ENCODE results near the gene MEA1. TPM values are rescaled to one million over a fixed set of nuclear protein-coding genes. Genes with fewer than 3 reads are reported as not detected.

The MEA1 gene
- total and polyA plus RNA-seq, 4 donors, result 31.5 to 109 (median 106) TPM

- Histone ChIP-seq H3K27ac (ENCODE audit: low read depth, low read length) (no peak overlapping the region), H3K36me3 (ENCODE audit: control insufficient read depth, insufficient read depth, low read length) (peaks cover 37% of the 10 kb centered on the region), H3K9me3 (ENCODE audit: control insufficient read depth, insufficient read depth, low read length) (no peaks in the 10 kb centered on the region), H3K4me1 (ENCODE audit: control insufficient read depth, insufficient read depth, low read length) (peaks cover 38% of the 10 kb centered on the region), H3K27me3 (ENCODE audit: control insufficient read depth, insufficient read depth, low read length) (no peaks in the 10 kb centered on the region), H3K4me3 (ENCODE audit: low read depth, low read length) (no peak overlapping the region)
- WGBS (ENCODE audit: insufficient coverage), result 91% methylated on average over 7 of the region's 8 CpGs
- no peak for DNase-seq (ENCODE audit: low read depth in 4 of 6, low spot score in 6 of 6)
These were observed 42.2 kb upstream of the MEA1 start for GRCh38 chr6:43055966-43056365.

DNA sequence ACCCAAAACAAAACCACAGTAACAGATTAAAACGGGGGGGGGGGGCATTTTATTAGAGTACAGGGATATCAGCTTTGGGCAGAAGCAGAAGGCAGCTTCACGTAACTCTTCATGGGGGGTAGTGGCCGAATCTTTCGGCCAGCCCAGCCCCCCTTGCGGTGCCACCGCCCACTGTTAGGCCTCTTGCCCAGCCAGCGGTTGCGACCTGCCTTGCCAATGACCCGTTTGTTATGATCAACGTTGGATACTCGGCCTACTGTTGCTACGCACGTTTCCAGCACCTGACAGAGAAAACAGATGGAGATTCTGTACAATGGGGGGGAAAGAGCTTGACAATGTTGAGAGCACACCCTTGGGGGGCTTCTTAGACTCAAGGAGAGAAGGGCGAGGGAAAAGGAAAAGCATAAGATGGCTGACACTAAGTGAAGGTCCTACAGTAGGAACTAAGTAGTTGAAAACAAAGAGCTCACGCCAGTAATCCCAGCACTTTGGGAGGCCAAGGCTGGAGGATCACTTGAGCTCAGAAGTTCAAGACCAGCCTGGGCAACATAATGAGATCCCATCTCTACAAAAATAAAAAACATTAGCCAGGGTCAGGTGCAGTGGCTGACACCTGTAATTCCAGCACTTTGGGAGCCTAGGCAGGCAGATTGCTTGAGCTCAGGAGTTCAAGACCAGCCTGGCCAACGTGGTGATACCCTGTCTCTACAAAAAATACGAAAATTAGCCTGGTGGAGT, 40.6 kb upstream of the MEA1 start:
- WGBS (ENCODE audit: insufficient coverage), result 52% methylated on average over 14 of the region's 17 CpGs
- no peaks in the 10 kb centered on the region for H3K9me3 ChIP-seq (ENCODE audit: control insufficient read depth, insufficient read depth, low read length)
- H3K4me1 ChIP-seq (ENCODE audit: control insufficient read depth, insufficient read depth, low read length), result peaks cover 35% of the 10 kb centered on the region
- peaks cover 53% of the 10 kb centered on the region for H3K36me3 ChIP-seq (ENCODE audit: control insufficient read depth, insufficient read depth, low read length)
- DNase-seq (ENCODE audit: low read depth in 4 of 6, low spot score in 6 of 6), result no peak
- H3K4me3 ChIP-seq (ENCODE audit: low read depth, low read length), result peak overlapping the region; percentile 80
- H3K27me3 ChIP-seq (ENCODE audit: control insufficient read depth, insufficient read depth, low read length), result no peaks in the 10 kb centered on the region
- H3K27ac ChIP-seq (ENCODE audit: low read depth, low read length), result peak overlapping the region; percentile 91

DNA sequence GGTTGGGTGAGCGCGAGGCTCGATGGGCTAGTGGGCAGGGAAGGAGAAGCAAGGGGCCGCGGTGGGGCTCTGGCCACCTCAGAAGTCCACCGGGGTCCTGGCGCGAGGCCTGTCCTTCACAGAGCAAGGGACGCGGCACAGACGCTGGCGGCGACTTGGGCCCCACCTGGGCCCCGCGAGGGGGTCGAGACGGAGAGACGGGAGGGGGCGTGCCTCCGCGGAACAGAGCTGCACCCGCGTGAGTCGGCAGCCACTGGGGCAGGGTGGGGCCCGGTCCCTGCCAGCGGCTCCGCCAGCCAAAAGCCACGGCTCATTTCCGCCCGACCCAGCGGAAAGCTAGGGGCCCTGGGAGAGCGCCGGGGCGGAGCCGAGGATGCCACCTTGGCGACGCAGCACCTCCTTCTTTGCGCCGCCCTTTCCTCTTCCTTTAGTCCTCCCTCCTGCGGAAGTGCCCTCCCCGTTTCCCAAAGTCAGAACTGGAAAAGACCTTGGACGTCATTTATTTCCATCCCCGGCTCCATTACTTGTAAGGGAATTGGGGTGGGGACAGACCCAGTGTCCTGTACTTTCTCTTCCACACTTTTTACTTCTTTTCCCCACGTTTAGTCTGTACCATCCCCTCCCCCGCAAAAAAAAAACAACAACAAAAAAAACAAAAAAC, 39.9 kb upstream of the MEA1 start, which contains the start of gene CUL7:
TSS of gene CUL7 (minus strand) at position 307 of the 661 bp plus-strand sequence. CDS start 1,063 bp downstream, outside the sequence.
- Histone ChIP-seq H3K27me3 (ENCODE audit: control insufficient read depth, insufficient read depth, low read length) (no peaks in the 10 kb centered on the region), H3K4me3 (ENCODE audit: low read depth, low read length) (peak within 1 kb of the TSS; percentile 80), H3K9me3 (ENCODE audit: control insufficient read depth, insufficient read depth, low read length) (no peaks in the 10 kb centered on the region), H3K4me1 (ENCODE audit: control insufficient read depth, insufficient read depth, low read length) (peaks cover 35% of the 10 kb centered on the region), H3K27ac (ENCODE audit: low read depth, low read length) (peak within 1 kb of the TSS; percentile 91), H3K36me3 (ENCODE audit: control insufficient read depth, insufficient read depth, low read length) (peaks cover 55% of the 10 kb centered on the region)
- WGBS (ENCODE audit: insufficient coverage), result under 1% methylated on average over 38 of the region's 45 CpGs
- DNase-seq (ENCODE audit: low read depth in 4 of 6, low spot score in 6 of 6), result peak; percentile 67 to 97 (median 76)

DNA sequence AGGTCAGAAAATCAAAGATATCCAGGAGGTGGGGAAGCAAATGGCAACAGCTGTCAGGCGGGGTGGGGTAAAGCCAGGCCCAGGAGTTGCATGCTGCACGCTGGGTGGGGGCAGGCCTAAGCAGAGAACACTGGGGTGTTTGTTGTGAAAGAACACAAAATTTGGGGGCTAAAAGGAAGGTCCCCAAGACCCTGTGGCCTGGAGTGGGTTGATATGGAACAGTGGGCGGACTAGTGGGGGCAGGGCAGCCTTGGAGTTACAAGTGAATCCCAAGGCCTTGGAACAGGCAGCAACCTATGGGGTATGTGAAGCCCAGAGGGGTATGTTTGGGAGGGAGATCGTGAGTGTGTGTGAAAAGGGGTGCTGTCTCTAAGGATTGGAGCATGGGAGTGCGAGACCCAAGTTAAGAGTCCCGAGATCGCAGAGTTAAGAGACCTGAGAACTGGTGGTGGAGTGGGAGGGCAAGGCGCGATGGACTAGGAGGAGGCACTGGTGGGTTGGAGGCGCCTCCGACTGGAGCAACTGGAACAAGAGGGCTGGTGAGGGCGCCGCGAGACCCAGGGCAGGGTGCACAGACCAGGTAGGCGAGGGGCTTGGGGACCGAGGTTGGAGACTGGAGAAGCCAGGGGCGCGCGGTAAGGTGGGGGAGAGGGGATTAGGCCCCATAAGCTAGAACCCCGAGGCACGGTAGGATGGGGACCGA, 39.2 kb upstream of the MEA1 start:
- no peaks in the 10 kb centered on the region for H3K9me3 ChIP-seq (ENCODE audit: control insufficient read depth, insufficient read depth, low read length)
- H3K27me3 ChIP-seq (ENCODE audit: control insufficient read depth, insufficient read depth, low read length), result no peaks in the 10 kb centered on the region
- DNase-seq (ENCODE audit: low read depth in 4 of 6, low spot score in 6 of 6), result peak in 1 of 6 donors; percentile 40
- 18% methylated on average over 22 of the region's 22 CpGs for WGBS (ENCODE audit: insufficient coverage)
- H3K4me3 ChIP-seq (ENCODE audit: low read depth, low read length), result peak overlapping the region; percentile 80
- H3K4me1 ChIP-seq (ENCODE audit: control insufficient read depth, insufficient read depth, low read length), result peaks cover 35% of the 10 kb centered on the region
- H3K27ac ChIP-seq (ENCODE audit: low read depth, low read length), result peak overlapping the region; percentile 91
- peaks cover 62% of the 10 kb centered on the region for H3K36me3 ChIP-seq (ENCODE audit: control insufficient read depth, insufficient read depth, low read length)

- no peak for DNase-seq (ENCODE audit: low read depth in 4 of 6, low spot score in 6 of 6)
- Histone ChIP-seq H3K4me1 (ENCODE audit: control insufficient read depth, insufficient read depth, low read length) (peaks cover 35% of the 10 kb centered on the region), H3K4me3 (ENCODE audit: low read depth, low read length) (no peak overlapping the region), H3K27ac (ENCODE audit: low read depth, low read length) (peak overlapping the region; percentile 91), H3K36me3 (ENCODE audit: control insufficient read depth, insufficient read depth, low read length) (peaks cover 65% of the 10 kb centered on the region), H3K27me3 (ENCODE audit: control insufficient read depth, insufficient read depth, low read length) (no peaks in the 10 kb centered on the region), H3K9me3 (ENCODE audit: control insufficient read depth, insufficient read depth, low read length) (no peaks in the 10 kb centered on the region)
- WGBS (ENCODE audit: insufficient coverage), result 88% methylated on average over 19 of the region's 19 CpGs
These were observed 38.6 kb upstream of the MEA1 start for GRCh38 chr6:43052225-43052841.

- no peaks in the 10 kb centered on the region for H3K27me3 ChIP-seq (ENCODE audit: control insufficient read depth, insufficient read depth, low read length)
- peaks cover 69% of the 10 kb centered on the region for H3K36me3 ChIP-seq (ENCODE audit: control insufficient read depth, insufficient read depth, low read length)
- 97% methylated on average over 16 of the region's 17 CpGs for WGBS (ENCODE audit: insufficient coverage)
These were observed 37.2 kb upstream of the MEA1 start for GRCh38 chr6:43050981-43051380.

DNA sequence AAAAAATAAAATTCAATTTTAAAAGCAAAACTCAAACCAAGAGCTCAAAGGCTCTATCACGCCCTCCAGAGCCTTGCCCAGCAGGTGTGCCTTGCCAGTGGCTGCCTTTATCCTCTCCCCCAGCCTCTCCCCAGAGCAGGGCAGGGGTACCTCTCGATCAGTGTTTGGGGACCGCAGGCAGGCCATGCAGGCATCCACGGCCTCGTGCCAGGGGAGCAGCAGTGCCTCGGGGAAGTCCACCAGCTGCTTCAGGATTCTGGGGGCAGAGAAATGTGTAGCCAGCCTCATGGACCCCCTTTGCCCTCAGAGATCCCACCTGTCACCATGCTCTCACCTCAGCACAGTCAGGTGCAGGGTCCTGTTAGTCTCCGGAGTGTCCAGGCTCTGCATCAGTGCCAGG, 34.3 kb upstream of the MEA1 start:
- WGBS (ENCODE audit: insufficient coverage), result 89% methylated on average over 7 of the region's 7 CpGs
- H3K4me3 ChIP-seq (ENCODE audit: low read depth, low read length), result no peak overlapping the region
- H3K4me1 ChIP-seq (ENCODE audit: control insufficient read depth, insufficient read depth, low read length), result peaks cover 17% of the 10 kb centered on the region
- no peak for DNase-seq (ENCODE audit: low read depth in 4 of 6, low spot score in 6 of 6)
- H3K36me3 ChIP-seq (ENCODE audit: control insufficient read depth, insufficient read depth, low read length), result peaks cover 86% of the 10 kb centered on the region
- no peaks in the 10 kb centered on the region for H3K9me3 ChIP-seq (ENCODE audit: control insufficient read depth, insufficient read depth, low read length)
- H3K27me3 ChIP-seq (ENCODE audit: control insufficient read depth, insufficient read depth, low read length), result no peaks in the 10 kb centered on the region
- H3K27ac ChIP-seq (ENCODE audit: low read depth, low read length), result no peak overlapping the region

More at GRCh38 chr6:43050981-43051380, 37.2 kb upstream of the MEA1 start:
- DNase-seq (ENCODE audit: low read depth in 4 of 6, low spot score in 6 of 6), result no peak
- Histone ChIP-seq H3K4me3 (ENCODE audit: low read depth, low read length) (no peak overlapping the region), H3K4me1 (ENCODE audit: control insufficient read depth, insufficient read depth, low read length) (peaks cover 35% of the 10 kb centered on the region), H3K27ac (ENCODE audit: low read depth, low read length) (no peak overlapping the region), H3K9me3 (ENCODE audit: control insufficient read depth, insufficient read depth, low read length) (no peaks in the 10 kb centered on the region)

DNA sequence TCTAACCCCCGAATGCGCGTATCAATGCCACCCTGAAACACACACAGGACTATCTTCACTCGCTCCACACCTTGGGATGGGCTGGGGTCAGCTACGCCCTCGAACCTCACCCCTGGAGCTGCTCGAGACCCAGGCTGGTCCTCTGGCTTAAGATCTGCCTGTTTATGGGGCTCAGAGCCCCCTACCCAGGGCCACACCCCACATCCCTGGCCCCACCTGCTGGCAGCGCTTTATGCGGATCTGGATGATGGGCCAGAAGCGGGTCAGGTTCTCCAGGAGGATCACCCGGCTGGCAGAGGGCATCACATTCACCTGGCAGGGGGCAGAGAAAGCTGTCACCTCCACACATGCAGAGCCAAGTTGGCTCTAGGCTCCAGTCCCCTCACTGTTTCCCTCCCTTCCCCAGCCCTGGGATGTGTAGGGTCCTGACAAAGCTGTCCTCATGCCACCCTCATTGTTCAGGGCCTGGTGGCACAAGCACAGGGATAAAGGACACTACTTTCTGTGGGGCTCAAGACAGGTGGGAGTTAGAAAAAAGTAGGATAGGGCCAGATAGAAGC, 31.7 kb upstream of the MEA1 start:
- Histone ChIP-seq H3K4me3 (ENCODE audit: low read depth, low read length) (no peak overlapping the region), H3K4me1 (ENCODE audit: control insufficient read depth, insufficient read depth, low read length) (no peaks in the 10 kb centered on the region), H3K27me3 (ENCODE audit: control insufficient read depth, insufficient read depth, low read length) (no peaks in the 10 kb centered on the region), H3K27ac (ENCODE audit: low read depth, low read length) (no peak overlapping the region), H3K9me3 (ENCODE audit: control insufficient read depth, insufficient read depth, low read length) (no peaks in the 10 kb centered on the region), H3K36me3 (ENCODE audit: control insufficient read depth, insufficient read depth, low read length) (peaks cover 93% of the 10 kb centered on the region)
- WGBS (ENCODE audit: insufficient coverage), result 97% methylated on average over 11 of the region's 11 CpGs
- DNase-seq (ENCODE audit: low read depth in 4 of 6, low spot score in 6 of 6), result no peak

GRCh38 chr6:43043310-43043709, 29.6 kb upstream of the MEA1 start:
- Histone ChIP-seq H3K4me1 (ENCODE audit: control insufficient read depth, insufficient read depth, low read length) (no peaks in the 10 kb centered on the region), H3K9me3 (ENCODE audit: control insufficient read depth, insufficient read depth, low read length) (no peaks in the 10 kb centered on the region), H3K27ac (ENCODE audit: low read depth, low read length) (no peak overlapping the region), H3K27me3 (ENCODE audit: control insufficient read depth, insufficient read depth, low read length) (no peaks in the 10 kb centered on the region), H3K36me3 (ENCODE audit: control insufficient read depth, insufficient read depth, low read length) (peaks cover 92% of the 10 kb centered on the region), H3K4me3 (ENCODE audit: low read depth, low read length) (no peak overlapping the region)
- no peak for DNase-seq (ENCODE audit: low read depth in 4 of 6, low spot score in 6 of 6)
- WGBS (ENCODE audit: insufficient coverage), result 94% methylated on average over 8 of the region's 9 CpGs

Data from spinal cord (tissue), 10 donors.